GM23248 (cell line): Measurements from ENCODE around the gene CCDC136. TPM values are rescaled to one million over a fixed set of nuclear protein-coding genes. Genes with fewer than 3 reads are reported as not detected.
A peak's percentile ranks its signal among the peaks of the same experiment; 100 is the strongest.

Experiments
- DNase-seq: peaks from one replicate; pipeline ENCODE4 v3.0.0-alpha.2; 2015
- H2AFZ ChIP-seq: fragments of 200-600 bp; sonication (generic); 2 replicates; pipeline ENCODE4 v1.6.1; 2016; ENCODE audit warnings: antibody characterized with exemption
- H3F3A ChIP-seq: fragments of 200-600 bp; sonication (generic); 2 replicates; pipeline ENCODE4 v1.6.1; 2016; ENCODE audit warnings: mild to moderate bottlenecking, antibody characterized with exemption, mixed run types; ENCODE audit not compliant: insufficient read depth
- H3K27ac ChIP-seq: fragments of 200-600 bp; sonication (generic); 2 replicates; pipeline ENCODE4 v1.5.1; 2016; ENCODE audit warnings: mild to moderate bottlenecking
- H3K27me3 ChIP-seq: fragments of 200-600 bp; sonication (generic); replicated peaks from 2 replicates; pipeline ENCODE4 v1.6.1; 2016; ENCODE audit warnings: mild to moderate bottlenecking; ENCODE audit not compliant: insufficient read depth
- H3K36me3 ChIP-seq: fragments of 200-600 bp; sonication (generic); 2 replicates; pipeline ENCODE4 v1.6.1; 2016; ENCODE audit warnings: low read depth, mild to moderate bottlenecking
- H3K4me1 ChIP-seq: fragments of 200-600 bp; sonication (generic); 2 replicates; pipeline ENCODE4 v1.6.1; 2016; ENCODE audit warnings: mild to moderate bottlenecking; ENCODE audit not compliant: insufficient read depth
- H3K4me2 ChIP-seq: fragments of 200-600 bp; sonication (generic); one replicate; pipeline ENCODE4 v1.6.1; 2016; ENCODE audit warnings: mild to moderate bottlenecking; ENCODE audit not compliant: unreplicated experiment
- H3K4me3 ChIP-seq: fragments of 200-600 bp; sonication (generic); 2 replicates; pipeline ENCODE4 v1.5.1; 2016; ENCODE audit warnings: mild to moderate bottlenecking
- H3K79me2 ChIP-seq: fragments of 200-600 bp; sonication (generic); 2 replicates; pipeline ENCODE4 v1.6.1; 2016; ENCODE audit warnings: mild to moderate bottlenecking; ENCODE audit not compliant: insufficient read depth
- H3K9ac ChIP-seq: fragments of 200-600 bp; sonication (generic); 2 replicates; pipeline ENCODE4 v1.6.1; 2016; ENCODE audit warnings: mild to moderate bottlenecking
- H3K9me2 ChIP-seq: fragments of 200-600 bp; sonication (generic); 2 replicates; pipeline ENCODE4 v1.6.1; 2016; ENCODE audit warnings: mixed run types, mild to moderate bottlenecking, moderate library complexity; ENCODE audit not compliant: insufficient read depth
- H3K9me3 ChIP-seq: fragments of 200-600 bp; sonication (generic); one replicate; pipeline ENCODE4 v1.6.1; 2017; ENCODE audit warnings: low read depth
- H4K20me1 ChIP-seq: fragments of 200-600 bp; sonication (generic); 2 replicates; pipeline ENCODE4 v1.6.0; 2016; ENCODE audit not compliant: insufficient read depth
- EZH2 ChIP-seq: fragments of 200-600 bp; sonication (generic); IDR thresholded peaks from 2 replicates; pipeline ENCODE4 v1.6.1; 2018; ENCODE audit warnings: antibody characterized with exemption, mild to moderate bottlenecking; ENCODE audit not compliant: insufficient read depth, poor library complexity, severe bottlenecking
- EZH2phosphoT487 ChIP-seq: fragments of 200-600 bp; sonication (generic); IDR thresholded peaks from 2 replicates; pipeline ENCODE4 v1.6.1; 2018; ENCODE audit warnings: antibody characterized with exemption, moderate library complexity, mild to moderate bottlenecking, low read depth; ENCODE audit not compliant: insufficient read depth
- WGBS, 2 experiments: methylation state at CpG; one replicate each; pipeline ENCODE4 v1.1.6; 2015 to 2017; ENCODE audit warnings: low lambda C conversion rate in 2 of 2, low coverage in 1 of 2; ENCODE audit errors: missing lambda C conversion rate in 2 of 2; 5-methylcytosine and 5-hydroxymethylcytosine counted together
- in situ Hi-C: fragments of 300-500 bp; cut with MboI; formaldehyde crosslinking; loops from 2 replicates; pipeline ENCODE4 v1.15.0; 2020
- polyA plus RNA-seq: library from polyadenylated mRNA; unstranded; fragments of >200 nt; fragmentation: Nextera tagmentation; extraction: Ambion mirVana; gene quantifications from 2 replicates; pipeline ENCODE4 v1.2.1, GENCODE V29; 2016
- total RNA-seq: library from RNA; depleted of rRNA; stranded (reverse); fragments of >200 nt; shearing (Covaris generic); gene quantifications from 2 replicates; pipeline ENCODE4 v1.2.3, GENCODE V29; 2014

CCDC136 gene
- total and polyA plus RNA-seq, 2 experiments from 2014 or later, result 3.1 to 3.9 TPM

GRCh38 chr7:128838981-128839731, 47.4 kb downstream of the CCDC136 start:
- no peak for DNase-seq
- peaks cover 57% of the 10 kb centered on the region for H3F3A ChIP-seq
- H3K9me2 ChIP-seq, result no peaks in the 10 kb centered on the region
- TF ChIP-seq EZH2 (no peak), EZH2phosphoT487 (no peak)
- no peaks in the 10 kb centered on the region for H4K20me1 ChIP-seq
- H3K4me3 ChIP-seq, result no peak overlapping the region
- no peaks in the 10 kb centered on the region for H3K27me3 ChIP-seq
- no peak overlapping the region for H3K9ac ChIP-seq
- in situ Hi-C loops, result no loop called here
- no peak overlapping the region for H2AFZ ChIP-seq
- H3K4me2 ChIP-seq, result no peak overlapping the region
- H3K4me1 ChIP-seq, result peaks cover 22% of the 10 kb centered on the region
- 86 to 91% methylated on average over 17 of the region's 17 CpGs for WGBS, 2 experiments
- H3K36me3 ChIP-seq, result peaks cover 82% of the 10 kb centered on the region; the same call in 1 of the 2 replicates
- H3K9me3 ChIP-seq, result no peaks in the 10 kb centered on the region
- peaks cover 49% of the 10 kb centered on the region for H3K79me2 ChIP-seq
- H3K27ac ChIP-seq, result no peak overlapping the region

GRCh38 chr7:128839751-128840177, 48.0 kb downstream of the CCDC136 start:
- 97% methylated on average over 13 of the region's 13 CpGs for WGBS, 2 experiments
- TF ChIP-seq EZH2phosphoT487 (no peak), EZH2 (no peak)
- DNase-seq, result no peak
- H3K4me1 ChIP-seq, result peaks cover 21% of the 10 kb centered on the region
- peaks cover 53% of the 10 kb centered on the region for H3F3A ChIP-seq
- no peaks in the 10 kb centered on the region for H3K9me2 ChIP-seq
- H3K27me3 ChIP-seq, result no peaks in the 10 kb centered on the region
- in situ Hi-C loops, result no loop called here
- H3K9me3 ChIP-seq, result no peaks in the 10 kb centered on the region
- no peaks in the 10 kb centered on the region for H4K20me1 ChIP-seq
- no peak overlapping the region for H3K27ac ChIP-seq
- H2AFZ ChIP-seq, result no peak overlapping the region
- peaks cover 44% of the 10 kb centered on the region for H3K79me2 ChIP-seq
- H3K9ac ChIP-seq, result no peak overlapping the region
- no peak overlapping the region for H3K4me3 ChIP-seq
- H3K36me3 ChIP-seq, result peaks cover 88% of the 10 kb centered on the region; the same call in 1 of the 2 replicates
- no peak overlapping the region for H3K4me2 ChIP-seq

GRCh38 chr7:128840326-128841170, 48.8 kb downstream of the CCDC136 start:
- no peak for DNase-seq
- Histone ChIP-seq H3F3A (peaks cover 46% of the 10 kb centered on the region), H3K4me3 (no peak overlapping the region), H3K4me1 (peaks cover 18% of the 10 kb centered on the region), H3K27ac (no peak overlapping the region), H3K36me3 (peaks cover 92% of the 10 kb centered on the region; the same call in 1 of the 2 replicates), H3K9me3 (no peaks in the 10 kb centered on the region), H2AFZ (no peak overlapping the region), H3K4me2 (no peak overlapping the region), H3K9ac (no peak overlapping the region), H3K27me3 (no peaks in the 10 kb centered on the region), H4K20me1 (no peaks in the 10 kb centered on the region), H3K9me2 (no peaks in the 10 kb centered on the region), H3K79me2 (peaks cover 36% of the 10 kb centered on the region)
- WGBS, 2 experiments, result 86% methylated on average over 18 to 23 of the region's 23 CpGs
- in situ Hi-C loops, result no loop called here
- TF ChIP-seq EZH2, result no peak
- TF ChIP-seq EZH2phosphoT487, result no peak

GRCh38 chr7:128841171-128841690, 49.5 kb downstream of the CCDC136 start:
- H3K9me3 ChIP-seq, result no peaks in the 10 kb centered on the region

More at GRCh38 chr7:128841171-128841690, 49.5 kb downstream of the CCDC136 start:
- in situ Hi-C loops, result no loop called here
- 95 to 99% methylated on average over 15 to 17 of the region's 17 CpGs for WGBS, 2 experiments
- H3K9me2 ChIP-seq, result no peaks in the 10 kb centered on the region
- H3K4me3 ChIP-seq, result no peak overlapping the region
- H3K27ac ChIP-seq, result peak overlapping the region; percentile 30
- peaks cover 29% of the 10 kb centered on the region for H3K79me2 ChIP-seq
- no peak for TF ChIP-seq EZH2
- no peak for TF ChIP-seq EZH2phosphoT487
- H3K9ac ChIP-seq, result no peak overlapping the region
- DNase-seq, result no peak
- peaks cover 11% of the 10 kb centered on the region for H3K4me1 ChIP-seq
- no peaks in the 10 kb centered on the region for H3K27me3 ChIP-seq
- H3K4me2 ChIP-seq, result no peak overlapping the region
- H3K36me3 ChIP-seq, result peaks cover 87% of the 10 kb centered on the region; the same call in 1 of the 2 replicates
- peaks cover 41% of the 10 kb centered on the region; the same call in 1 of the 2 replicates for H3F3A ChIP-seq
- no peaks in the 10 kb centered on the region for H4K20me1 ChIP-seq
- H2AFZ ChIP-seq, result no peak overlapping the region
